PC-3 (cell line): ENCODE data around the gene CA7.

Source experiments
- CTCF ChIP-seq: fragments of 300-600 bp; sonication (generic); conservative IDR thresholded peaks from 2 replicates; pipeline ENCODE4 v1.5.1; 2017; ENCODE audit warnings: antibody characterized with exemption, low read depth, mild to moderate bottlenecking, low read length
- EZH2 ChIP-seq: fragments of 300-600 bp; sonication (generic); IDR thresholded peaks from one replicate; pipeline ENCODE4 v1.6.1; 2017; ENCODE audit warnings: antibody characterized with exemption, mild to moderate bottlenecking, low read length; ENCODE audit not compliant: unreplicated experiment

GRCh38 chr16:66847533-66848067 is 3.4 kb downstream of the CA7 start:
- TF ChIP-seq CTCF (no peak), EZH2 (no peak)
